PC-9 (cell line): Measurements from ENCODE around the gene TTC7B. TPM values are rescaled to one million over a fixed set of nuclear protein-coding genes. Genes with fewer than 3 reads are reported as not detected.

ENCODE experiments used
- BruUV-seq: library from RNA; stranded (reverse); fragments of 400-500 nt; replicated peaks from 2 replicates; lab custom pipeline; 2021; lab: Mats Ljungman, UMichigan
- CTCF ChIA-PET: fragments of 300-600 bp; sonication (Branson Sonifier 250); formaldehyde crosslinking; loops from one replicate; lab custom pipeline; 2022; ENCODE audit warnings: antibody characterized with exemption; lab: Charles Lee
- POLR2A ChIA-PET: fragments of 300-600 bp; sonication (Branson Sonifier 250); formaldehyde crosslinking; loops from one replicate; lab custom pipeline; 2022; ENCODE audit warnings: antibody characterized with exemption; ENCODE audit not compliant: unreplicated experiment; lab: Charles Lee
- DNase-seq, 2 experiments: peaks; one replicate each; pipeline versions ENCODE4 v3.0.0 to v3.0.0-alpha.2; 2015 to 2022; ENCODE audit warnings: mixed read lengths in 1 of 2
- H2AFZ ChIP-seq: fragments of 200-600 bp; sonication (generic); 2 replicates; pipeline ENCODE4 v1.8.1; 2017; ENCODE audit warnings: antibody characterized with exemption
- H3F3A ChIP-seq: fragments of 200-600 bp; sonication (generic); 2 replicates; pipeline ENCODE4 v1.8.1; 2017; ENCODE audit warnings: antibody characterized with exemption, mild to moderate bottlenecking, low read depth; ENCODE audit not compliant: insufficient read depth
- H3K27ac ChIP-seq: fragments of 200-600 bp; sonication (generic); 2 replicates; pipeline ENCODE4 v1.6.1; 2016; ENCODE audit warnings: mixed run types
- H3K27me3 ChIP-seq: fragments of 200-600 bp; sonication (generic); 2 replicates; pipeline ENCODE4 v1.6.1; 2016; ENCODE audit warnings: low read depth, mixed run types; ENCODE audit not compliant: insufficient read depth
- H3K36me3 ChIP-seq: fragments of 200-600 bp; sonication (generic); 2 replicates; pipeline ENCODE4 v1.6.1; 2016; ENCODE audit warnings: low read depth, mixed run types
- H3K4me1 ChIP-seq: fragments of 200-600 bp; sonication (generic); replicated peaks from 2 replicates; pipeline ENCODE4 v1.6.1; 2016; ENCODE audit warnings: mixed run types; ENCODE audit not compliant: insufficient read depth
- H3K4me2 ChIP-seq: fragments of 200-600 bp; sonication (generic); 2 replicates; pipeline ENCODE4 v1.6.1; 2017; ENCODE audit warnings: mixed run types
- H3K4me3 ChIP-seq: fragments of 200-600 bp; sonication (generic); 2 replicates; pipeline ENCODE4 v1.6.1; 2016; ENCODE audit warnings: mixed run types
- H3K79me2 ChIP-seq: fragments of 200-600 bp; sonication (generic); 2 replicates; pipeline ENCODE4 v1.6.1; 2017; ENCODE audit warnings: low read depth, mixed run types
- H3K9me2 ChIP-seq: fragments of 200-600 bp; sonication (generic); 2 replicates; pipeline ENCODE4 v1.8.1; 2017; ENCODE audit warnings: mild to moderate bottlenecking; ENCODE audit not compliant: insufficient read depth
- H3K9me3 ChIP-seq: fragments of 200-600 bp; sonication (generic); 2 replicates; pipeline ENCODE4 v1.8.1; 2016; ENCODE audit warnings: low read depth; ENCODE audit not compliant: insufficient read depth
- H4K20me1 ChIP-seq: fragments of 200-600 bp; sonication (generic); 2 replicates; pipeline ENCODE4 v1.8.1; 2017; ENCODE audit not compliant: insufficient read depth
- EZH2 ChIP-seq: fragments of 200-600 bp; sonication (generic); IDR thresholded peaks from 2 replicates; pipeline ENCODE4 v1.8.0; 2017; ENCODE audit warnings: antibody characterized with exemption, low read depth
- intact Hi-C: fragments of 100-400 bp; cut with micrococcal nuclease; formaldehyde crosslinking; loops from one replicate; pipeline ENCODE4 v1.10.0; 2022; ENCODE audit not compliant: unreplicated experiment
- total RNA-seq: library from RNA; stranded (reverse); gene quantifications from 2 replicates; pipeline ENCODE4 v1.2.3, GENCODE V29; 2021
- TF ChIP-seq, protein P1 (sequence below): fragments of 200-600 bp; sonication (generic); conservative IDR thresholded peaks from 2 replicates; pipeline ENCODE4 v1.6.1; 2017; ENCODE audit warnings: mixed run types, antibody characterized with exemption, mild to moderate bottlenecking, moderate library complexity

Gene TTC7B
- total RNA-seq, 1 experiment from 2014 or later, result 6.8 TPM

DNA sequence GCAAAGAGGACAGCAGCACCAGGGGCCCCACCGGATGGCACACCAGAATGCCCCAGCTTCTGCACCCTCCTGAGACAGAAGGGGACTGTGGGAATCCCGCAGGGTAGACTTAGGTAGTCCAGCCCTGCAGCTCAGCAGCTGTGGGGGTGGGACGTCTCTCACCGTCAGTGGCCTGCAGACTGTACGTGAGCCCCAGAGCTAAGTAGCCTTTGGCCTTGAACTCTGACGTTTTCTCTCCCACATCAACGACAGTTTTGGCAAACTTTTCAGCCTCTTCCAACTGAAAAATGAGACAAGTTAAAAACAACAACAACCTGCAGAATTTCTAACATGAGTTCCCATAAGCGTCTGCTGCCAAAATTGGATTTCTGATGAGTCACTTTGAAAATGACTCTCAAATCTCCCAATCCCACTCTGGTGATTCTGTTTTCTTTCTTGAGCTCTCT lies 161.4 kb downstream of the TTC7B start:
- TF ChIP-seq EZH2, result no peak
- TF ChIP-seq, protein P1, sequence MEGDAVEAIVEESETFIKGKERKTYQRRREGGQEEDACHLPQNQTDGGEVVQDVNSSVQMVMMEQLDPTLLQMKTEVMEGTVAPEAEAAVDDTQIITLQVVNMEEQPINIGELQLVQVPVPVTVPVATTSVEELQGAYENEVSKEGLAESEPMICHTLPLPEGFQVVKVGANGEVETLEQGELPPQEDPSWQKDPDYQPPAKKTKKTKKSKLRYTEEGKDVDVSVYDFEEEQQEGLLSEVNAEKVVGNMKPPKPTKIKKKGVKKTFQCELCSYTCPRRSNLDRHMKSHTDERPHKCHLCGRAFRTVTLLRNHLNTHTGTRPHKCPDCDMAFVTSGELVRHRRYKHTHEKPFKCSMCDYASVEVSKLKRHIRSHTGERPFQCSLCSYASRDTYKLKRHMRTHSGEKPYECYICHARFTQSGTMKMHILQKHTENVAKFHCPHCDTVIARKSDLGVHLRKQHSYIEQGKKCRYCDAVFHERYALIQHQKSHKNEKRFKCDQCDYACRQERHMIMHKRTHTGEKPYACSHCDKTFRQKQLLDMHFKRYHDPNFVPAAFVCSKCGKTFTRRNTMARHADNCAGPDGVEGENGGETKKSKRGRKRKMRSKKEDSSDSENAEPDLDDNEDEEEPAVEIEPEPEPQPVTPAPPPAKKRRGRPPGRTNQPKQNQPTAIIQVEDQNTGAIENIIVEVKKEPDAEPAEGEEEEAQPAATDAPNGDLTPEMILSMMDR, result no peak

DNA sequence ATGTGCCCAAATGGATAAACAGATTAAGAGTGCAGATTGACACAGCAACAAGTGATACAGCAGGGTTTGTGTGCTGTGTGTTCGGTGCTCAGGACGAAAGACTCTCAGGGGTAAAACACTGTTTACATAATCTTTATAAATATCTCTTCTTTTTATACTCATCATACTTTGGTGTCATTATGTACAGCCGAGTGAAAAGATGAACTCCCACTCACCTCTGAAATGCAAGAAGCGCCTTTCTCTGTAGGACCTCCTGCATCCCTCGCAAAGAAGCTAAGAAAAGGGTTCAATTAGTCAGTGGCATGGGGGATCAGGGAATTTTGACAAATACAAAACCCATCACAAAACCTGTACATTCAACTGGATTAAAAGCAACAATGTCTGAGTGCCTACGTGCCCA lies 163.6 kb downstream of the TTC7B start:
- no peaks in the 10 kb centered on the region for H3K36me3 ChIP-seq
- BruUV-seq, result no TSS peak
- CTCF ChIA-PET, result no interaction called here
- intact Hi-C loops, result no loop called here
- no peak overlapping the region for H3K4me3 ChIP-seq
- no peak overlapping the region for H3K4me2 ChIP-seq
- no peak overlapping the region for H2AFZ ChIP-seq
- H3K27ac ChIP-seq, result no peak overlapping the region
- TF ChIP-seq, protein P1, result no peak
- no peak for TF ChIP-seq EZH2
- POLR2A ChIA-PET, result no interaction called here
- H3K9me2 ChIP-seq, result no peaks in the 10 kb centered on the region
- H4K20me1 ChIP-seq, result no peaks in the 10 kb centered on the region
- H3F3A ChIP-seq, result no peaks in the 10 kb centered on the region
- DNase-seq, result no peak
- no peaks in the 10 kb centered on the region for H3K79me2 ChIP-seq
- H3K4me1 ChIP-seq, result no peaks in the 10 kb centered on the region
- no peaks in the 10 kb centered on the region for H3K9me3 ChIP-seq
- H3K27me3 ChIP-seq, result no peaks in the 10 kb centered on the region

More for the DNA sequence above, 161.4 kb downstream of the TTC7B start:
- intact Hi-C loops, result no loop called here
- H3K79me2 ChIP-seq, result no peaks in the 10 kb centered on the region
- H2AFZ ChIP-seq, result no peak overlapping the region
- POLR2A ChIA-PET, result interaction anchor here (0.7 kb wide), 1 partner anchor 54 kb away, joined by 3 read pairs; no protein-coding TSS in a partner anchor
- no peaks in the 10 kb centered on the region for H3K9me3 ChIP-seq
- no peaks in the 10 kb centered on the region for H4K20me1 ChIP-seq
- no peaks in the 10 kb centered on the region for H3F3A ChIP-seq
- CTCF ChIA-PET, result no interaction called here
- no peak overlapping the region for H3K27ac ChIP-seq
- no peaks in the 10 kb centered on the region for H3K9me2 ChIP-seq
- H3K36me3 ChIP-seq, result no peaks in the 10 kb centered on the region
- H3K27me3 ChIP-seq, result no peaks in the 10 kb centered on the region
- H3K4me3 ChIP-seq, result no peak overlapping the region
- BruUV-seq, result no TSS peak
- DNase-seq, result no peak
- H3K4me1 ChIP-seq, result no peaks in the 10 kb centered on the region
- H3K4me2 ChIP-seq, result no peak overlapping the region

DNA sequence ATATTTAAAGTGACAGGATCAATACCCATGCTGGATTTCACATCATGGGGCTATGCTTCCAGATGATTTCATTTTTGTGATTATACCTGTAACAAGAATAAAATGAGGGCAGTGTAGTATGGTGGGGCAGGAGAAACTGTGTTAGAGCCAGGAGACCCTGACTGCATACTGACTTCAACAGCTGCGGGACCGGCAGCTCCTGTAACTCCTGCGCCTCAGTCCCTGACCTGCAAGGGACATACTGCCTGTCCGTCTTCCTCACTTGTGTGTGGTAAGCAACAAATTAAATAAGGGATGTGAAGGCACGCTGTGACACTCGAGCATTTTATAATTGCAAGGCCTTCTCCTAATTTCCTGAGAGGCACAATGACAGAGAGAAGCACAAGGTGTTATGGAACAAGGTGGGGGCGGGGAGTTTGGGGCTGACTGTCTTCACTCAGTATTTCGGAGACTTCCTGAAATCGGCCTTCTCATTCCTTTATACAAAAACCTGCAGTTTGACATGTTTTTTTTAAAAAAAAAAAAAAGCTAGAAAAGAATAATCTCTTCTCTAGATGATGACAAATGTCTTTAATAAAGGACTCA lies 164.2 kb downstream of the TTC7B start:
- intact Hi-C loops, result no loop called here
- Histone ChIP-seq H3K4me2 (no peak overlapping the region), H2AFZ (no peak overlapping the region), H3K27me3 (no peaks in the 10 kb centered on the region), H3K4me3 (no peak overlapping the region), H3K27ac (no peak overlapping the region), H3K79me2 (no peaks in the 10 kb centered on the region), H3K36me3 (no peaks in the 10 kb centered on the region), H4K20me1 (no peaks in the 10 kb centered on the region), H3K9me2 (no peaks in the 10 kb centered on the region), H3F3A (no peaks in the 10 kb centered on the region), H3K4me1 (no peaks in the 10 kb centered on the region), H3K9me3 (no peaks in the 10 kb centered on the region)
- TF ChIP-seq, protein P1, result no peak
- no peak for TF ChIP-seq EZH2
- CTCF ChIA-PET, result no interaction called here
- POLR2A ChIA-PET, result no interaction called here
- no peak for DNase-seq
- BruUV-seq, result no TSS peak
